NCI-H2029 (cell line): Measurements from ENCODE around the gene ACSM3.
"Not testable (repeated sequence)": the region's sequence is repeated elsewhere in the genome, so short reads cannot be mapped to it uniquely, and the experiment has no call there.

ENCODE experiments used
- DNase-seq: peaks from one replicate; lab custom pipeline; 2025; lab: John Stamatoyannopoulos, UW

The ACSM3 gene

DNA sequence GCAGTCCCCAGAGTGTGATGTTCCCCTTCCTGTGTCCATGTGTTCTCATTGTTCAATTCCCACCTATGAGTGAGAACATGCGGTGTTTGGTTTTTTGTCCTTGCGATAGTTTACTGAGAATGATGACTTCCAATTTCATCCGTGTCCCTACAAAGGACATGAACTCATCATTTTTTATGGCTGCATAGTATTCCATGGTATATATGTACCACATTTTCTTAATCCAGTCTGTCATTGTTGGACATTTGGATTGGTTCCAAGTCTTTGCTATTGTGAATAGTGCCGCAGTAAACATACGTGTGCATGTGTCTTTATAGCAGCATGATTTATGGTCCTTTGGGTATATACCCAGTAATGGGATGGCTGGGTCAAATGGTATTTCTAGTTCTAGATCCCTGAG lies 8.0 kb upstream of the ACSM3 start:
- not testable (repeated sequence) for DNase-seq

DNA sequence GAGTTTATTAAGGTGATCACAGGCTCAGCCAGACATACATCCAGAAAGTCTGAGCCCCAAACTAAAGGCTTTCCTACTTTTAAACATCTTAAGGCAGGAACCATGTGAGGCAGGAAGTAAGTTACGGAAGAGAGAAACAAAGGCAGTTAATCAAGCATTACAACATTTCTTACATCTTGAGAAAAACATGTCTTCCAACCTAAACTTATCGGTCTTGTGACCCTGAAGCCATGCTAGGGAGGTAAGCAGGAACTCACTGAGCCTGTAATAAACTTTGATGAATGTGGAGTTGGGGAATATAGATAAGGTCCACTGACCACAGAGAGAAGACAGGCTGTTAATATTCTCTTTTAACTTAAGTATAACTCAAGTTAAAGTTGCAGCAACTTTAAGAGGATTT lies 3.5 kb upstream of the ACSM3 start:
- no peak for DNase-seq

DNA sequence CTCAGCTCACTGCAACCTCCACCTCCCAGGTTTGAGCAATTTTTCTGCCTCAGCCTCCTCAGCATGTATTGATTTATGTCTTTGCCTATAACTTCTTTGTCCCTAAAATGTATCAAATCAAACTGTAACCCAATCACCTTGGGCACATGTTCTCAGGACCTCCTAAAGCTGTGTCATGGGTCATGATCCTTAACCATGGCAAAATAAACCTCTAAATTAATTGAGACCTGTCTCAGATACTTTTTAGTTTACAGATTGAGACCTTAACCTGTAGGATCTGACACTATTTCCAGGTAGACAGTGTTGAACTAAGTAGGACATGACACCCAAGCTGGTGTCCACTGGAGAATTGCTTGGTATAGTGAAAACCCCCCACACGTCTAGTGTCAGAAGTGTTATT lies 2.6 kb upstream of the ACSM3 start:
- no peak for DNase-seq

DNA sequence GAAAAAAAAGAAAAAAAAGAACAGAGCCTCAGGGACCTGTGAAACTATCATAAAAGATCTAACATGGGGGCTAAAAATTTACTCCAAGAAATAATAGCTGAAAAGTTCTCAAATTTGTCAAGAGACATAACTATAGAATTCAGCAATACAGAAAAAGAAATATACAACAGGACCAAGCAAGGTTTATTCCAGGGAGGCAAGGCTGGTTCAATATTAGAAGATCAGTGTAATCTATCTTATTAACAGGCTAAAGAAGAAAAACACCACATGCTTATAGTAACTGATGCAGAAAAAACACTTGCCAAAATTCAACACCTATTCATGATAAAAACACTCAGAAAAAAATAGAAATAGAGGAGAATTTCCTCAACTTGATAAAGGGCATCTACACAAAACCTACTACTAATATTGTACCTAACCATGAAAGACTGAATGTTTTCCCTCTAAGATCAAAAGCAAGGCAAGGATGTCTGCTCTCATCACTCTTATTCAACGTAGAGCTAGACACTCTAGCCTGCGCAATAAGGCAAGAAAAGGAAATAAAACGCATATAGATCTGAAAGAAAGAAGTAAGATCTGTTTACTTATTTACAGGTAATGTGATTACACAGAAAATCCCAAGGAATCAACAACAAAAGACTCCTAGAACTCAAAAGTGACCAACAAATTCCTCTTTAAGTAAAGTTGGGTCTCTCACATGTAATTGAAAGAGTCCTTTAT lies 1.2 kb upstream of the ACSM3 start:
- no peak for DNase-seq

- not testable (repeated sequence) for DNase-seq
These were observed 634 bp downstream of the ACSM3 start for GRCh38 chr16:20764448-20764847.

DNA sequence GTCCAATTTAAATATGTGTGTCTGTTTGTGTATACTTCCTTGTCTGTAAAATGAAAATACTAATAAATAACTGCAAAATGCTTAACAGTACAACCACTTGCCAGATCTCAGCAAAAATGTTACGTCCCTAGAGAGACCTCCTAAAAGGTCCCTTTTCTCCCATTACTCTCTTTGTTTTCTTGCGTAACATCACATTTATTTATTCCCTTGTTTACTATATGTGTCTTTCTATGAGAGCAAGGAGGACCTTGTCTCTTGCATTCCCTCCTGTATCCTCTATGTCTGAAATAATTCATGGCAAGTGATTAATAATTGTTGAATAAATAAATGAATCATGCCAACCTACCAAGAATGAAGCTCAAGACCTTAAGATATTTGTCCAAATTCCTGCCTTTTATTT lies 1.9 kb downstream of the ACSM3 start:
- no peak for DNase-seq

DNA sequence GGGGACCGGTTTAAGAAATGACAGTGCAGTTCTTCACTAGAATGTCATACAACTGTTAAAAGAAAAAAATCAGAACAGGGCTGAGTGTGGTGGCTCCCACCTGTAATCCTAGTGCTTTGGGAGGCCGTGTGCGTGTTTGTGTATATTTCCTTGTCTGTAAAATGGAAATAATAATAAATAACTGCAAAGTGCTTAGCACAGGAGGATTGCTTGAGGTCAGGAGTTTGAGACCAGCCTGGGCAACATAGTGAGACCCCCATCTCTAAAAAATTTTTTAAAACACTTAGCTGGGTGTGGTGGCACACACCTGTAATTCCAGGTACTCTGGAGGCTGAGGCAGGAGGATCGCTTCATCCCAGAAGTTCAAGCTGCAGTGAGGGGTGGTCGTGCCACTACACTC lies 2.5 kb downstream of the ACSM3 start:
- no peak for DNase-seq

DNA sequence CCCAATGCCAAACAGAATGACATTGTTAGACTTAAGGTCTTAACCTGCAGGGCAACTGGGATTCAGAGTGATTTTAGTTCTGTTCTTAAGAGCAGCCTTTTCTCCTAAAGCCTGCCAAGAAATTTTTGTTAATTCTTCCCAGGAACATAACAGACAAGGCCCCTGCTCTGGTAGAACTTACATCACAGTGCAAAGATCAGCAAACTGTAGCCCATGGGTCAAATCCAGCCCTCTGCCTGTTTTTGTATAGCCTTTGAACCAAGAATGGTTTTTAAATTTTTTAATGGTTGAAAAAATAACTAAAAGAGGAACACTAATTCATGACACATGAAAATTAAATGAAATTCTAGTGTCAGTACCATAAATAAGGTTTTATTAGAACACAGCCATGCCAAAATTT lies 3.8 kb downstream of the ACSM3 start:
- no peak for DNase-seq

DNA sequence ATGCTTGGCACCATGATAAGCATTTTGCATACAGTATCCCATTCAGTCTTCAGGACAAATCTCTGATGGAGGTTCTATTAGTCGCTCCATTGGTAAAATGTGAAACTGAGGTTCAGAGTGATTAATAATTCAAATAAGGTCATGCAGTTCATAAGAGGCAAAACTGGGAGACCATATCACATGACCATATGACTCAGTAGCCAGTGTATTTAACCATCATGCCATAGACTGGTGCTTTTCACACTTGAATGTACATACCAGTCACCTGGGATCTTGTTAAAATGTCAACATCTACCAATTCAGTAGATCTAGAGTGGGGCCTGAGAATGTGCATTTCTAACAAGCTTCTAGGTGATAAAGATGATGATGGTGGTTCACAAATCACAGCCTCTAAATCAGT lies 4.3 kb downstream of the ACSM3 start:
- DNase-seq: no peak

GRCh38 chr16:20768818-20769217 lies 5.0 kb downstream of the ACSM3 start:
- no peak for DNase-seq

GRCh38 chr16:20773679-20774078 lies 9.9 kb downstream of the ACSM3 start:
- DNase-seq: no peak

DNA sequence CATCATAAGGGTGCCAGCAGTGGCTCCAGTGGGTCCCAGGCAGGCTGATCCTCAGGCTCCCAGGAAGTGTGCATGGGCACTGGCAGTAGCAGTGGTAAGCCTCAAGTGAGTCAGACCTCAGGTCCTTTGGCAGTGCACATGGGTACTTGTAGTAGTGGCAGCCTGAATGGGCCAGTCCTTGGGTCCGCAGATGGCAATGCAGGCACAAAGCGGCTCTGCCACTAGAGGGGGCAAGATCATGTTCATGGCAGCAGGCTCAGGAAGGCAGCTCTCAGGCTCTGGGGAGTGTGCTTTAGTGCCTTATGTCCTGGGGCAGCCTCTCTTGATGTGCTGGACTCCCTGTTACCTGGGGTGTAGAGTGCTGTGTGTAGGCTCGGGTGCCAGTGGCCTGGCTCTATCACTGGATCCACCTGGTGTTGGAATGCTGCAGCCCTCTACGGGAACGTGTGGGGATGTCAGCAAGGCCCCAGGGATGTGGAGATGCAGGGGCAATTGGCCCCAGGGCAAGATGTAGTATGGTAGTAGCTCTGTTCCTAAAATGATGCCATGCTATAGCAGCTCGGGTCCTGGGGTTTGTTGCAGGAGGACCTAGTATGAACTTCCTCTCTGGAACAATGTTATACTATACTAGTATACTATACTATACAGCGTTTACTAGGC lies 11.0 kb downstream of the ACSM3 start:
- peak; percentile 55 for DNase-seq

DNA sequence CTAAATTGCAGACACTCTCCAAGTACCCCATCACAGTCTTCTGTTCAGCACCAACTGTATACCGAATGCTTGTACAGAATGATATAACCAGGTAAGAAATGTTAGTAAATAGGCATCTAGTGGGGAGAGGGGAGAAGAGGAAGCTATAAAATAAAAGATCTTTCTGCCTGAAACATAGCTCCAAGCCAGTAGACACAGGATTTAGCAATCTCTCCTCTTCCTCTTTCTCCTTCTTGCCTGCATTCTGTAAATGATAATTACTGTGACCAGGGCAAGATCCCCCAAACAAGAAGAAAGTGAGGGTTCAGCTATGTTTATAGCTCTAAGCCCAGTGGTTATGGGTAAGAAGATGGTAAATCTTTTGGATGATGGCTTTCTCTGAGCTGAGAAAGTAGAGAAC lies 17.9 kb downstream of the ACSM3 start:
- DNase-seq: no peak

- DNase-seq: no peak
These were observed 18.7 kb downstream of the ACSM3 start for GRCh38 chr16:20782470-20782869.

- DNase-seq: no peak
These were observed 20.4 kb downstream of the ACSM3 start for GRCh38 chr16:20784204-20784603.

DNA sequence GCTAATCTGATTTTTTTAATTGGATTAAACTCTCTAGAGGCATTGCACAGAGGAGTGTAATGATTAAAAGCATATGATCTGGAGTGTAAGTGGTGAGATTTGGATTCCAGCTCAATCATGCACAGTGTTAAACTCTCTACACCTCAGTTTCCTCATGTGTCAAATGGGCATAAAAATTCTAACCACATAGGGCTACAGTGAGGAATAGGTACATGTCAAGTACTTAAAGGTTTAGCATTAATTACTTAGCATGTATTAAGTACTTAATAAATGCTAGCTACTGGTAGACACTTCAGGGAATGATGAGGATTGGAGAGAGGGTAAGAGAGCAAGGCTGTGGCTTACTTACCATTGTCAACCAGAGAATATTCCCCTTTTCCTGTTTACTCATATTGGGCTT lies 25.3 kb downstream of the ACSM3 start:
- DNase-seq: no peak

- no peak for DNase-seq
These were observed 28.3 kb downstream of the ACSM3 start for GRCh38 chr16:20791923-20792612.

- no peak for DNase-seq
These were observed 34.5 kb downstream of the ACSM3 start for GRCh38 chr16:20798364-20798763.

DNA sequence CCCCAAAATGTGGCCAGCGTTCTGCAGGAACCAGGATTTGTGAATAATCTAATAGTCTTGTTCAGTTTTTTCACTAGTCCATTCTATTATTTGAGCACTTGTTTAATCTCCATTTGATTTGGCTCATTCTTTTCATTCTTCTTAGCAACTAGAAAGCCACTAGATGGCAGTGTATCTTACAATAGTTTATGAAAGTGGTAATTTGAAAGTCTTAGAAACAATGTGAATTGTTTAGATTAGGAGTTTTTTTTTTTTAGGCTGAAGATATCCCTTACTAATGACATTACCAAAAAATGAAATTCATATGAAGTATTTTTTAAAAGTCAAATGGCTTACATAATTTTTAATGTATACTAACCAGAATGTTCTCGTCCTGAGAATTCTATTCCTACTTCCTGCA lies 35.8 kb downstream of the ACSM3 start:
- DNase-seq: no peak

- no peak for DNase-seq
These were observed 37.5 kb downstream of the ACSM3 start for GRCh38 chr16:20801278-20801677.

- DNase-seq: no peak
These were observed 39.4 kb downstream of the ACSM3 start for GRCh38 chr16:20803192-20803560.

GRCh38 chr16:20803561-20804214 lies 39.9 kb downstream of the ACSM3 start:
- DNase-seq: no peak

- DNase-seq: not testable (repeated sequence)
These were observed 41.9 kb downstream of the ACSM3 start for GRCh38 chr16:20805684-20806167.
